Ishikawa (cell line): ENCODE measurements around the gene C13orf46.

ENCODE experiments used
- CEBPB ChIP-seq: IDR thresholded peaks from 2 replicates; pipeline ENCODE4 v1.6.1; 2012
- CREB1 ChIP-seq: IDR thresholded peaks from 2 replicates; pipeline ENCODE4 v1.6.1; 2012; ENCODE audit warnings: low read depth
- EGR1 ChIP-seq: IDR thresholded peaks from 2 replicates; pipeline ENCODE4 v1.6.1; 2012
- EP300 ChIP-seq: IDR thresholded peaks from 2 replicates; pipeline ENCODE4 v1.6.1; 2012; ENCODE audit warnings: borderline replicate concordance
- FOXM1 ChIP-seq: IDR thresholded peaks from 2 replicates; pipeline ENCODE4 v1.6.1; 2012; ENCODE audit warnings: low read depth, borderline replicate concordance
- MAX ChIP-seq: IDR thresholded peaks from 2 replicates; pipeline ENCODE4 v1.6.1; 2012
- NFIC ChIP-seq: IDR thresholded peaks from 2 replicates; pipeline ENCODE4 v1.6.1; 2012
- RAD21 ChIP-seq: IDR thresholded peaks from 2 replicates; pipeline ENCODE4 v1.6.1; 2012; ENCODE audit warnings: low read depth
- REST ChIP-seq: IDR thresholded peaks from 2 replicates; pipeline ENCODE4 v1.6.1; 2012; ENCODE audit warnings: low read depth, mild to moderate bottlenecking
- TAF1 ChIP-seq: IDR thresholded peaks from 2 replicates; pipeline ENCODE4 v1.6.1; 2012; ENCODE audit warnings: low read depth, mild to moderate bottlenecking
- TCF12 ChIP-seq: IDR thresholded peaks from 2 replicates; pipeline ENCODE4 v1.6.1; 2012; ENCODE audit warnings: low read depth
- TEAD4 ChIP-seq: IDR thresholded peaks from 2 replicates; pipeline ENCODE4 v1.6.1; 2012
- USF1 ChIP-seq: IDR thresholded peaks from 2 replicates; pipeline ENCODE4 v1.6.1; 2012
- YY1 ChIP-seq: IDR thresholded peaks from 2 replicates; pipeline ENCODE4 v1.6.1; 2012; ENCODE audit warnings: low read depth
- ZBTB7A ChIP-seq: IDR thresholded peaks from 2 replicates; pipeline ENCODE4 v1.6.1; 2012; ENCODE audit warnings: low read depth

Gene C13orf46

GRCh38 chr13:113979791-113980471, 6.1 kb upstream of the C13orf46 start:
- TF ChIP-seq TAF1 (no peak), CREB1 (no peak), CEBPB (no peak), FOXM1 (no peak), MAX (no peak), REST (no peak), EP300 (no peak), RAD21 (no peak), EGR1 (no peak), USF1 (no peak), TCF12 (no peak), NFIC (no peak), TEAD4 (no peak)

- TF ChIP-seq NFIC (peak; percentile 81), REST (no peak), RAD21 (no peak), TEAD4 (0 out of 2 replicates have a peak, but pooled peaks have one; percentile 9), TCF12 (peak; percentile 37; the same call in 1 of the 2 replicates), CREB1 (0 out of 2 replicates have a peak, but pooled peaks have one; percentile 23), MAX (peak; percentile 63; the same call in 1 of the 2 replicates)
Measured at GRCh38 chr13:113978741-113979481, 5.0 kb upstream of the C13orf46 start.

- TF ChIP-seq TEAD4, result no peak
- TF ChIP-seq TAF1, result no peak
- no peak for TF ChIP-seq TCF12
- no peak for TF ChIP-seq EGR1
- TF ChIP-seq CREB1, result no peak
- TF ChIP-seq CEBPB, result no peak
- TF ChIP-seq MAX, result no peak
- TF ChIP-seq NFIC, result no peak
- TF ChIP-seq RAD21, result no peak
- no peak for TF ChIP-seq FOXM1
- TF ChIP-seq ZBTB7A, result no peak
- no peak for TF ChIP-seq EP300
- TF ChIP-seq REST, result no peak
- no peak for TF ChIP-seq YY1
Measured at GRCh38 chr13:113977976-113978375, 4.1 kb upstream of the C13orf46 start.
